HEK293 (cell line): ENCODE measurements around the gene IP6K3.

ENCODE experiments used
- CTCF ChIA-PET: fragments of 350-600 bp; formaldehyde crosslinking; extraction: SDS; loops from one replicate; lab custom pipeline; 2021; ENCODE audit warnings: antibody characterized with exemption; lab: Yijun Ruan, JAX
- POLR2A ChIA-PET: fragments of 300-600 bp; formaldehyde crosslinking; extraction: SDS; loops from one replicate; lab custom pipeline; 2020; ENCODE audit warnings: antibody characterized with exemption, inconsistent platforms; lab: Yijun Ruan, JAX
- H3K27ac ChIP-seq: fragments of 200-500 bp; sonication (Bioruptor generic); 2 replicates; pipeline ENCODE4 v1.5.1; 2014; ENCODE audit warnings: low read depth, low read length, control low read depth, inconsistent platforms; ENCODE audit errors: extremely low read depth
- H3K36me3 ChIP-seq, 2 experiments: fragments of 200-500 bp in 1 of 2; sonication (Bioruptor generic) in 1 of 2; 1 replicate in 1 of 2; 2 replicates in 1 of 2; pipeline ENCODE4 v1.5.1; 2014 to 2017; ENCODE audit warnings: inconsistent platforms in 2 of 2, low read length in 2 of 2; ENCODE audit not compliant: control insufficient read depth in 2 of 2, insufficient read depth in 1 of 2
- H3K4me1 ChIP-seq: fragments of 200-500 bp; sonication (Bioruptor generic); 2 replicates; pipeline ENCODE4 v1.5.1; 2014; ENCODE audit warnings: mild to moderate bottlenecking, low read length, inconsistent platforms; ENCODE audit not compliant: control insufficient read depth, insufficient read depth
- H3K4me3 ChIP-seq: 2 replicates; pipeline ENCODE4 v1.5.1; 2011; ENCODE audit warnings: low read depth, mild to moderate bottlenecking, control low read depth, low read length, moderate library complexity
- H3K9me3 ChIP-seq: fragments of 200-500 bp; sonication (Bioruptor generic); 2 replicates; pipeline ENCODE4 v1.5.1; 2014; ENCODE audit warnings: low read depth, low read length, inconsistent platforms; ENCODE audit not compliant: control insufficient read depth, insufficient read depth
- FEZF1 ChIP-seq: fragments of 450-650 bp; formaldehyde crosslinking; IDR thresholded peaks from 2 replicates; pipeline ENCODE4 v1.5.1; 2016; ENCODE audit warnings: missing biosample characterization, missing genetic modification characterization
- GLI4 ChIP-seq: fragments of 450-650 bp; formaldehyde crosslinking; IDR thresholded peaks from 2 replicates; pipeline ENCODE4 v1.5.1; 2016; ENCODE audit warnings: missing biosample characterization, missing genetic modification characterization
- GLIS1 ChIP-seq: fragments of 450-650 bp; formaldehyde crosslinking; IDR thresholded peaks from 2 replicates; pipeline ENCODE4 v1.5.1; 2016; ENCODE audit warnings: missing biosample characterization, missing genetic modification characterization
- GLIS2 ChIP-seq: fragments of 450-650 bp; formaldehyde crosslinking; IDR thresholded peaks from 2 replicates; pipeline ENCODE4 v1.5.1; 2016; ENCODE audit warnings: missing biosample characterization, missing genetic modification characterization
- HOXA7 ChIP-seq: sonication (generic); formaldehyde crosslinking; IDR thresholded peaks from 2 replicates; pipeline ENCODE4 v1.8.1; 2022; ENCODE audit warnings: missing genetic modification reagents, borderline replicate concordance
- KLF8 ChIP-seq: fragments of 450-650 bp; formaldehyde crosslinking; IDR thresholded peaks from 2 replicates; pipeline ENCODE4 v1.5.1; 2016; ENCODE audit warnings: missing biosample characterization, missing genetic modification characterization
- ZBTB8A ChIP-seq: fragments of 450-650 bp; formaldehyde crosslinking; IDR thresholded peaks from 2 replicates; pipeline ENCODE4 v1.5.1; 2016; ENCODE audit warnings: missing biosample characterization, missing genetic modification characterization
- ZIC2 ChIP-seq: fragments of 450-650 bp; formaldehyde crosslinking; IDR thresholded peaks from 2 replicates; pipeline ENCODE4 v1.5.1; 2016; ENCODE audit warnings: missing biosample characterization, missing genetic modification characterization
- ZNF2 ChIP-seq: fragments of 450-650 bp; formaldehyde crosslinking; IDR thresholded peaks from 2 replicates; pipeline ENCODE4 v1.5.1; 2016; ENCODE audit warnings: missing biosample characterization, missing genetic modification characterization
- ZNF292 ChIP-seq: fragments of 450-650 bp; formaldehyde crosslinking; IDR thresholded peaks from 2 replicates; pipeline ENCODE4 v1.5.1; 2016; ENCODE audit warnings: low read depth, missing biosample characterization, missing genetic modification characterization, borderline replicate concordance
- ZNF404 ChIP-seq: fragments of 450-650 bp; formaldehyde crosslinking; IDR thresholded peaks from 2 replicates; pipeline ENCODE4 v1.5.1; 2017; ENCODE audit warnings: missing biosample characterization, missing genetic modification characterization
- ZNF510 ChIP-seq: fragments of 450-650 bp; formaldehyde crosslinking; IDR thresholded peaks from 2 replicates; pipeline ENCODE4 v1.5.1; 2018; ENCODE audit warnings: mild to moderate bottlenecking, missing genetic modification characterization, missing biosample characterization; ENCODE audit not compliant: insufficient replicate concordance
- ZNF544 ChIP-seq: fragments of 450-650 bp; formaldehyde crosslinking; IDR thresholded peaks from 2 replicates; pipeline ENCODE4 v1.5.0; 2017; ENCODE audit warnings: missing biosample characterization, missing genetic modification characterization
- ZNF600 ChIP-seq: fragments of 450-650 bp; formaldehyde crosslinking; IDR thresholded peaks from 2 replicates; pipeline ENCODE4 v1.5.1; 2016; ENCODE audit warnings: missing biosample characterization, missing genetic modification characterization
- ZNF623 ChIP-seq: fragments of 450-650 bp; formaldehyde crosslinking; IDR thresholded peaks from 2 replicates; pipeline ENCODE4 v1.5.1; 2016; ENCODE audit warnings: missing biosample characterization, missing genetic modification characterization
- ZNF76 ChIP-seq: fragments of 450-650 bp; formaldehyde crosslinking; IDR thresholded peaks from 2 replicates; pipeline ENCODE4; 2016; ENCODE audit warnings: low read depth, missing biosample characterization, missing genetic modification characterization, borderline replicate concordance
- TF ChIP-seq, protein P1 (sequence below): fragments of 450-650 bp; formaldehyde crosslinking; IDR thresholded peaks from 2 replicates; pipeline ENCODE4 v1.5.1; 2016; ENCODE audit warnings: missing biosample characterization, missing genetic modification characterization
- TF ChIP-seq, protein P2 (sequence below): fragments of 450-650 bp; formaldehyde crosslinking; IDR thresholded peaks from 2 replicates; pipeline ENCODE4 v1.5.1; 2016; ENCODE audit warnings: missing biosample characterization, missing genetic modification characterization
- TF ChIP-seq, protein P3 (sequence below): sonication (generic); formaldehyde crosslinking; IDR thresholded peaks from 2 replicates; pipeline ENCODE4 v1.8.1; 2022; ENCODE audit warnings: mild to moderate bottlenecking, moderate library complexity, missing genetic modification reagents

IP6K3 gene

DNA sequence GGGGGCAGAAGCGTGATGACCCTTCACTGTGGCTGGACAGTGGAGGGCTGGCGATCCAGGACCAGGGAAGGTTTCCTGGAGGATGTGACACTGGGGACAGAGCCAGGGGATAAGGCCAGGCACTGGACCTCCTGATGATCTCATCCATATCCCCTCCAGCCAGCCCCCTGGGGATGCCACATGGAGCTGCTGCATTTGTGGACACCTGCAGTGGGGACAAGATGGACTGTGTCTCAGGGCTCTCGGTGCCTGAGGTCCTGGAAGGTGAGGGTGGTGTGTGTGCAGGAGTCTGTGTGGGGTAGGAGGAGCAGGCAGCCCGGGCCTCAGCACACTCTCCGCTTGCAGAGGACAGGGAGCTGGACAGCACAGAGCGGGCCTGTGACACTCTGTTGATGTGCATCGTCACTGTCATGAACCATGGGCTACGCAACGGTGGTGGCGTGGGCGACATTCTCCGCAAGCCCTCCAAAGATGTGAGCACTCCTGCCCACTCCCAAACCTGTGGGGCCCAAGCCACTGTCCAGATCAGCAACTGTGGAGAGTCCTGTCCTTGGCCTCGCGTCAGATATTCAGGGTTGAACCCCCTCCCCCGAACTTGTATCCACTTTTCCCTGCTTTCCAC is 55.1 kb downstream of the IP6K3 start:
- no peaks in the 10 kb centered on the region for H3K4me1 ChIP-seq
- H3K36me3 ChIP-seq, result peaks cover 0 to 80% of the 10 kb centered on the region in 2 experiments; a peak in 1 of 3 replicates
- CTCF ChIA-PET, result interaction anchor here (1.3 to 3.9 kb wide), 3 partner anchors 10 to 105 kb away, joined by 4 to 29 read pairs (median 6); no protein-coding TSS in a partner anchor
- no peak for TF ChIP-seq ZNF544 (tag by site-specific recombination)
- no peak for TF ChIP-seq KLF8 (tag by site-specific recombination)
- peak; percentile 44 for TF ChIP-seq GLIS1 (tag by site-specific recombination)
- peak; percentile 67 for TF ChIP-seq GLIS2 (tag by site-specific recombination)
- no peak for TF ChIP-seq ZNF76
- TF ChIP-seq, protein P1, sequence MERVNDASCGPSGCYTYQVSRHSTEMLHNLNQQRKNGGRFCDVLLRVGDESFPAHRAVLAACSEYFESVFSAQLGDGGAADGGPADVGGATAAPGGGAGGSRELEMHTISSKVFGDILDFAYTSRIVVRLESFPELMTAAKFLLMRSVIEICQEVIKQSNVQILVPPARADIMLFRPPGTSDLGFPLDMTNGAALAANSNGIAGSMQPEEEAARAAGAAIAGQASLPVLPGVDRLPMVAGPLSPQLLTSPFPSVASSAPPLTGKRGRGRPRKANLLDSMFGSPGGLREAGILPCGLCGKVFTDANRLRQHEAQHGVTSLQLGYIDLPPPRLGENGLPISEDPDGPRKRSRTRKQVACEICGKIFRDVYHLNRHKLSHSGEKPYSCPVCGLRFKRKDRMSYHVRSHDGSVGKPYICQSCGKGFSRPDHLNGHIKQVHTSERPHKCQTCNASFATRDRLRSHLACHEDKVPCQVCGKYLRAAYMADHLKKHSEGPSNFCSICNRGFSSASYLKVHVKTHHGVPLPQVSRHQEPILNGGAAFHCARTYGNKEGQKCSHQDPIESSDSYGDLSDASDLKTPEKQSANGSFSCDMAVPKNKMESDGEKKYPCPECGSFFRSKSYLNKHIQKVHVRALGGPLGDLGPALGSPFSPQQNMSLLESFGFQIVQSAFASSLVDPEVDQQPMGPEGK (tag by site-specific recombination), result peak; percentile 25; the same call in 1 of the 2 replicates
- TF ChIP-seq ZIC2, result peak; percentile 46
- H3K4me3 ChIP-seq, result no peak overlapping the region
- H3K27ac ChIP-seq, result no peak overlapping the region
- POLR2A ChIA-PET, result interaction anchor here (1.2 kb wide), 1 partner anchor 20 kb away, joined by 7 read pairs; the partner anchor contains the start of gene UQCC2
- no peaks in the 10 kb centered on the region for H3K9me3 ChIP-seq

DNA sequence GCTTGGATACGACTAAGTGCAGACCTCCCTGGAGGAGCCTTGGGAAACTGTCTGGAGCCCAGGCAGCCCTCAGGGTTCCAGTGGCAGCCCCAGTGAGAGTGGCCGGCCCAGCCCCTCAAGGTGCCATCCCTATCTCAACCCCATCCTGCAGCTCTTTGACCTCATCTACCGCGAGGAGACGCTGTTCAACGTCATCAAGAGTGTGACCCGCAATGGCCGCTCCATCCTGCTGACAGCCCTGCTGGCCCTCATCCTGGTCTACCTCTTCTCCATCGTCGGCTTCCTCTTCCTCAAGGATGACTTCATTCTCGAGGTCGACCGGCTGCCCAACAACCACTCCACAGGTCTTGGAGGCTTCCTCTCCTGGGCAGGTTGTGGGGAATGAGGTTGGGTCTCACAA is 55.9 kb downstream of the IP6K3 start:
- no peak for TF ChIP-seq ZNF292 (tag by site-specific recombination)
- no peak for TF ChIP-seq FEZF1 (tag by site-specific recombination)
- TF ChIP-seq GLI4, result no peak
- TF ChIP-seq ZNF600 (tag by site-specific recombination), result no peak
- TF ChIP-seq ZNF623, result no peak
- no peak for TF ChIP-seq KLF8 (tag by site-specific recombination)
- no peak for TF ChIP-seq ZNF2 (tag by site-specific recombination)
- TF ChIP-seq, protein P2, sequence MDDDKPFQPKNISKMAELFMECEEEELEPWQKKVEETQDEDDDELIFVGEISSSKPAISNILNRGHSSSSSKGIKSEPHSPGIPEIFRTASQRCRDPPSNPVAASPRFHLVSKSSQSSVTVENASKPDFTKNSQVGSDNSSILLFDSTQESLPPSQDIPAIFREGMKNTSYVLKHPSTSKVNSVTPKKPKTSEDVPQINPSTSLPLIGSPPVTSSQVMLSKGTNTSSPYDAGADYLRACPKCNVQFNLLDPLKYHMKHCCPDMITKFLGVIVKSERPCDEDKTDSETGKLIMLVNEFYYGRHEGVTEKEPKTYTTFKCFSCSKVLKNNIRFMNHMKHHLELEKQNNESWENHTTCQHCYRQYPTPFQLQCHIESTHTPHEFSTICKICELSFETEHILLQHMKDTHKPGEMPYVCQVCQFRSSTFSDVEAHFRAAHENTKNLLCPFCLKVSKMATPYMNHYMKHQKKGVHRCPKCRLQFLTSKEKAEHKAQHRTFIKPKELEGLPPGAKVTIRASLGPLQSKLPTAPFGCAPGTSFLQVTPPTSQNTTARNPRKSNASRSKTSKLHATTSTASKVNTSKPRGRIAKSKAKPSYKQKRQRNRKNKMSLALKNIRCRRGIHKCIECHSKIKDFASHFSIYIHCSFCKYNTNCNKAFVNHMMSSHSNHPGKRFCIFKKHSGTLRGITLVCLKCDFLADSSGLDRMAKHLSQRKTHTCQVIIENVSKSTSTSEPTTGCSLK (tag by site-specific recombination), result no peak
- no peak for TF ChIP-seq HOXA7 (CRISPR knock-in tag)
- TF ChIP-seq ZBTB8A, result no peak
- TF ChIP-seq ZNF404, result no peak
- TF ChIP-seq ZNF510 (tag by site-specific recombination), result no peak
- TF ChIP-seq, protein P3, sequence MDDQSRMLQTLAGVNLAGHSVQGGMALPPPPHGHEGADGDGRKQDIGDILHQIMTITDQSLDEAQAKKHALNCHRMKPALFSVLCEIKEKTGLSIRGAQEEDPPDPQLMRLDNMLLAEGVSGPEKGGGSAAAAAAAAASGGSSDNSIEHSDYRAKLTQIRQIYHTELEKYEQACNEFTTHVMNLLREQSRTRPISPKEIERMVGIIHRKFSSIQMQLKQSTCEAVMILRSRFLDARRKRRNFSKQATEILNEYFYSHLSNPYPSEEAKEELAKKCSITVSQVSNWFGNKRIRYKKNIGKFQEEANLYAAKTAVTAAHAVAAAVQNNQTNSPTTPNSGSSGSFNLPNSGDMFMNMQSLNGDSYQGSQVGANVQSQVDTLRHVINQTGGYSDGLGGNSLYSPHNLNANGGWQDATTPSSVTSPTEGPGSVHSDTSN (CRISPR knock-in tag), result no peak
- H3K4me1 ChIP-seq, result no peaks in the 10 kb centered on the region
- H3K27ac ChIP-seq, result no peak overlapping the region
- H3K36me3 ChIP-seq, result peaks cover 0 to 79% of the 10 kb centered on the region in 2 experiments; a peak in 1 of 3 replicates
- ChIA-PET POLR2A (interaction anchor here (1.0 kb wide), 1 partner anchor 21 kb away, joined by 3 read pairs; the partner anchor contains the start of gene UQCC2), CTCF (interaction anchor here (0.5 to 3.9 kb wide), 3 partner anchors 11 to 319 kb away, joined by 3 to 29 read pairs (median 6); no protein-coding TSS in a partner anchor)
- no peak overlapping the region for H3K4me3 ChIP-seq
- H3K9me3 ChIP-seq, result no peaks in the 10 kb centered on the region
